K562 (cell line): ENCODE data around the gene EXOC3L2. TPM values are rescaled to one million over a fixed set of nuclear protein-coding genes. Genes with fewer than 3 reads are reported as not detected.

ENCODE experiments used
- ATF6 ChIP-seq: sonication (generic); formaldehyde crosslinking; IDR thresholded peaks from 2 replicates; pipeline ENCODE4 v1.4.0; 2020; ENCODE audit warnings: mild to moderate bottlenecking, missing genetic modification reagents
- MAZ ChIP-seq, 2 experiments: fragments of 450-650 bp in 1 of 2; sonication (generic) in 1 of 2; formaldehyde crosslinking; IDR thresholded peaks in 1 of 2; conservative IDR thresholded peaks in 1 of 2; 2 replicates each; pipeline versions ENCODE4 v1.4.0 to v1.5.0; 2020; ENCODE audit warnings: mild to moderate bottlenecking in 1 of 2, missing genetic modification reagents in 1 of 2
- POLR2G ChIP-seq: fragments of 200-400 bp; formaldehyde crosslinking; IDR thresholded peaks from 2 replicates; pipeline ENCODE4 v1.6.1; 2017; ENCODE audit warnings: low read depth, mild to moderate bottlenecking, antibody characterized with exemption, low read length, moderate library complexity
- RFX5 ChIP-seq: IDR thresholded peaks from 2 replicates; pipeline ENCODE4 v1.6.1; 2011; ENCODE audit warnings: low read depth, mild to moderate bottlenecking, improper control_type of control experiment, low read length
- ZBTB7A ChIP-seq: IDR thresholded peaks from 2 replicates; pipeline ENCODE4 v1.6.1; 2011; ENCODE audit warnings: low read depth, mild to moderate bottlenecking, low read length, moderate library complexity, borderline replicate concordance; ENCODE audit not compliant: control insufficient read depth
- polyA plus RNA-seq, 8 experiments: library from polyadenylated mRNA; depleted of rRNA in 4 of 8; stranded (reverse) in 5 of 8; unstranded in 3 of 8; fragments of >200 nt; fragmentation: Nextera tagmentation in 2 of 8; fragmentation: Illumina TruSeq in 1 of 8; extraction: Ambion mirVana in 2 of 8; extraction: Trizol in 1 of 8; gene quantifications; 2 replicates each; pipeline versions ENCODE4 v1.2.1 to v1.2.3, GENCODE V29; 2011 to 2014; ENCODE audit warnings: inconsistent platforms in 1 of 8, missing spikeins in 1 of 8
- total RNA-seq, 7 experiments: library from RNA; depleted of rRNA in 6 of 7; stranded (reverse); fragments of >200 nt in 6 of 7; fragmentation: Illumina TruSeq in 2 of 7; extraction: Trizol in 2 of 7; gene quantifications; 2 replicates each; pipeline versions ENCODE4 v1.2.1 to v1.2.3, GENCODE V29; 2011 to 2021; ENCODE audit warnings: low replicate concordance in 1 of 7
- TF ChIP-seq, protein P1 (sequence below): fragments of 450-650 bp; IDR thresholded peaks from 2 replicates; pipeline ENCODE4 v1.6.1; 2018; ENCODE audit not compliant: partially characterized antibody

EXOC3L2 gene
- total and polyA plus RNA-seq, 9 of the 15 experiments (the other 6 are each of a cell fraction or from before 2014, with no cell fraction given) = 0.31 to 19.0 (median 2.4) TPM

DNA sequence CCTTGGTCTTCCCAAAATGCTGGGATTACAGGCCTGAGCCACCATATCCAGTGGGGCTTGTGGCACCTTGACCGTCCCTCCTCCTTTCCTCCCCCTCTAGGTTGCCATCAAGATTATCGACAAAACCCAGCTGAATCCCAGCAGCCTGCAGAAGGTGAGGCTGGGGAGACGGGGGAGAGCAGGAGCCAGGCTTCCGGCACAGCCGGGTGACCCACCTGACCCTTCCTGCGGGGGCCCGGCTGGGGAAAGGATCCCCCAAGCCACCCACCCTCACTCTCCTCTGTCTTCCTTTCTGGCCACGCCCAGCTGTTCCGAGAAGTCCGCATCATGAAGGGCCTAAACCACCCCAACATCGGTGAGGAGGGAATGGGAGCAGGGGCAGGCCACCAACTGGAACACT lies 17.8 kb upstream of the EXOC3L2 start (continued):
- no peak for TF ChIP-seq ATF6 (CRISPR knock-in tag)
- TF ChIP-seq RFX5 = no peak
- TF ChIP-seq POLR2G = peak; percentile 68
- TF ChIP-seq ZBTB7A = peak; percentile 79; the same call in 1 of the 2 replicates
- TF ChIP-seq, protein P1, sequence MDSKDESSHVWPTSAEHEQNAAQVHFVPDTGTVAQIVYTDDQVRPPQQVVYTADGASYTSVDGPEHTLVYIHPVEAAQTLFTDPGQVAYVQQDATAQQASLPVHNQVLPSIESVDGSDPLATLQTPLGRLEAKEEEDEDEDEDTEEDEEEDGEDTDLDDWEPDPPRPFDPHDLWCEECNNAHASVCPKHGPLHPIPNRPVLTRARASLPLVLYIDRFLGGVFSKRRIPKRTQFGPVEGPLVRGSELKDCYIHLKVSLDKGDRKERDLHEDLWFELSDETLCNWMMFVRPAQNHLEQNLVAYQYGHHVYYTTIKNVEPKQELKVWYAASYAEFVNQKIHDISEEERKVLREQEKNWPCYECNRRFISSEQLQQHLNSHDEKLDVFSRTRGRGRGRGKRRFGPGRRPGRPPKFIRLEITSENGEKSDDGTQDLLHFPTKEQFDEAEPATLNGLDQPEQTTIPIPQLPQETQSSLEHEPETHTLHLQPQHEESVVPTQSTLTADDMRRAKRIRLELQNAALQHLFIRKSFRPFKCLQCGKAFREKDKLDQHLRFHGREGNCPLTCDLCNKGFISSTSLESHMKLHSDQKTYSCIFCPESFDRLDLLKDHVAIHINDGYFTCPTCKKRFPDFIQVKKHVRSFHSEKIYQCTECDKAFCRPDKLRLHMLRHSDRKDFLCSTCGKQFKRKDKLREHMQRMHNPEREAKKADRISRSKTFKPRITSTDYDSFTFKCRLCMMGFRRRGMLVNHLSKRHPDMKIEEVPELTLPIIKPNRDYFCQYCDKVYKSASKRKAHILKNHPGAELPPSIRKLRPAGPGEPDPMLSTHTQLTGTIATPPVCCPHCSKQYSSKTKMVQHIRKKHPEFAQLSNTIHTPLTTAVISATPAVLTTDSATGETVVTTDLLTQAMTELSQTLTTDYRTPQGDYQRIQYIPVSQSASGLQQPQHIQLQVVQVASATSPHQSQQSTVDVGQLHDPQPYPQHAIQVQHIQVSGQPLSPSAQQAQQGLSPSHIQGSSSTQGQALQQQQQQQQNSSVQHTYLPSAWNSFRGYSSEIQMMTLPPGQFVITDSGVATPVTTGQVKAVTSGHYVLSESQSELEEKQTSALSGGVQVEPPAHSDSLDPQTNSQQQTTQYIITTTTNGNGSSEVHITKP = peak; percentile 19
- TF ChIP-seq MAZ (CRISPR knock-in tag; conservative IDR thresholded peaks at IDR 0.05 in 1 of 2, IDR thresholded peaks at IDR 0.05 in 1 of 2) = no peak
